Mucosa of rectum (tissue), 2 donors: ENCODE results near the gene LYRM4.

Source experiments
- H3K27ac ChIP-seq, 2 donors: one replicate each; pipeline ENCODE4 v1.7.0; 2013; ENCODE audit warnings: inconsistent platforms in 2 of 2, low read depth in 2 of 2, low read length in 2 of 2
- H3K27me3 ChIP-seq, 2 donors: one replicate each; pipeline ENCODE4 v1.7.0; 2013; ENCODE audit warnings: low read length in 2 of 2; ENCODE audit not compliant: control insufficient read depth in 2 of 2, insufficient read depth in 2 of 2
- H3K36me3 ChIP-seq, 2 donors: one replicate each; pipeline ENCODE4 v1.7.0; 2013; ENCODE audit warnings: low read length in 2 of 2; ENCODE audit not compliant: control insufficient read depth in 2 of 2, insufficient read depth in 2 of 2
- H3K4me1 ChIP-seq, 2 donors: one replicate each; pipeline ENCODE4 v1.7.0; 2013; ENCODE audit warnings: low read length in 2 of 2, mild to moderate bottlenecking in 1 of 2; ENCODE audit not compliant: control insufficient read depth in 2 of 2, insufficient read depth in 2 of 2
- H3K4me3 ChIP-seq, 2 donors: one replicate each; pipeline ENCODE4 v1.7.0; 2013; ENCODE audit warnings: low read length in 2 of 2
- H3K9ac ChIP-seq, 2 donors: one replicate each; pipeline ENCODE4 v1.7.0; 2013; ENCODE audit warnings: low read length in 2 of 2, low read depth in 1 of 2, mild to moderate bottlenecking in 1 of 2
- H3K9me3 ChIP-seq, 2 donors: one replicate each; pipeline ENCODE4 v1.7.0; 2013; ENCODE audit warnings: low read length in 2 of 2; ENCODE audit not compliant: control insufficient read depth in 2 of 2
- donor health status: healthy.
- donor health status: Normal muscosa, but diverticular disease.

Gene LYRM4

GRCh38 chr6:5248302-5249098 lies 12.2 kb downstream of the LYRM4 start:
- Histone ChIP-seq H3K36me3 (peaks cover 0 to 3% of the 10 kb centered on the region in 2 donors), H3K9me3 (no peaks in the 10 kb centered on the region), H3K4me3 (no peak overlapping the region), H3K4me1 (no peaks in the 10 kb centered on the region), H3K27ac (no peak overlapping the region), H3K27me3 (no peaks in the 10 kb centered on the region), H3K9ac (no peak overlapping the region)

DNA sequence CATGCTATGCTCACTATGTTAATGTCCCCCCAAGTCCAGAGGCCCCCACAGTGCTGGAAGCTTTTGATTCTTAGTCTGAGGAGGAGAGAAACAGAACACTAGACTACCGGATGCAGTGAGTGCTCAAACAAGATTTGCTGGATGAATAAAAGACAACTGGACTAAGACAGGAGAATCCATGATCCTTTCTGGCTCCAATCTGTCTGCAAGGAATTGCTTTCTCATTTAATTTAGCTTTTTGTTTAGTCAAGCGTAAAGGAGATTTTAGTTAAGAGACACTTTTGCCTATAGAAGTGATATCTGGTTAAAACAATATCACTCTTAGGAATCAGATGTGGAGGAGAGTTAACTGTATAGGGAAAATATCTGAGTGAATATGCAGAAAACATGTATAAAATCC lies 13.5 kb downstream of the LYRM4 start:
- Histone ChIP-seq H3K9ac (no peak overlapping the region), H3K27ac (no peak overlapping the region), H3K27me3 (no peaks in the 10 kb centered on the region), H3K9me3 (no peaks in the 10 kb centered on the region), H3K4me3 (no peak overlapping the region), H3K36me3 (peaks cover 0 to 3% of the 10 kb centered on the region in 2 donors), H3K4me1 (no peaks in the 10 kb centered on the region)

GRCh38 chr6:5246141-5247097 lies 14.3 kb downstream of the LYRM4 start:
- H3K9ac ChIP-seq: no peak overlapping the region
- H3K27ac ChIP-seq: no peak overlapping the region
- H3K4me1 ChIP-seq: no peaks in the 10 kb centered on the region

DNA sequence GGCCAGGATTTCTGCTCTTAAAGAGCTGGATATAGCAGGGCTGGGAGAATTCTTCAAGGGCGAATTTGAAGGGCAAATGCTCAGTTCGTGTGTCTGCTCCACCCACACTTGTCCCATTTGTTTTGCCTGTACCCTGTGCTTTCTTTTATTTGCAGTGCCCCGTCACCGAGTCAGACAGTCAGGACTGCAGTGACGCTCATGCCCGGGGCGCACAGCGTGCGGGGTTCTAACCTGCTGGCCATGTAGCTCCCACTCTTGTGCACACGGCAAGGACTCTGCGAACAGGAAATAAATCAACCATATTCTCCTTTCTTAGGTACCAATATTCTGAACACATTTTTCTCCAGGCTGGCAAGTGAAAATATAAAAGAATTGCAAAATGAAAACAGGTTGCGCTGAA lies 17.7 kb downstream of the LYRM4 start:
- Histone ChIP-seq H3K9me3 (no peaks in the 10 kb centered on the region), H3K27ac (no peak overlapping the region), H3K4me3 (no peak overlapping the region), H3K27me3 (no peaks in the 10 kb centered on the region), H3K4me1 (no peaks in the 10 kb centered on the region), H3K36me3 (peaks cover 0 to 4% of the 10 kb centered on the region in 2 donors), H3K9ac (no peak overlapping the region)

More at GRCh38 chr6:5246141-5247097, 14.3 kb downstream of the LYRM4 start:
- Histone ChIP-seq H3K9me3 (no peaks in the 10 kb centered on the region), H3K4me3 (no peak overlapping the region), H3K36me3 (peaks cover 0 to under 1% of the 10 kb centered on the region in 2 donors), H3K27me3 (no peaks in the 10 kb centered on the region)

DNA sequence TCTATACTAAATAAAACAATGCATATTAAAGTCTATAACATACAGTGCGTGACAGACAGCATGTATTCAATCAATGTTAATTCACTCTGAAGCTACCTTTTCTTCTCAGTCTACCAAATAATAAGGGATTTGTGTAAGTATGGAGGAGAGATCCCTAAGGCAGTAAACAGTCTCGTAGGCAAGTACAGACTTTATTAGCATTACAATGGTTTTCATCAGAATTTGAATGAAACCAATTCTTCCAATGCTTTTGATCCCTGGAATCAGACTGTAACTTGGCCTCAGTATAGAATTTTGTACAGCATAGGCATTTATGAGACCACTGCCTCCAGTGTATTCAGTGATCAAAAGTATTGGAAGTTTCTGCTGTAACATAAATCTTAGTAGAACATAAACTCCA lies 19.5 kb downstream of the LYRM4 start:
- Histone ChIP-seq H3K27ac (no peak overlapping the region), H3K4me3 (no peak overlapping the region), H3K9ac (no peak overlapping the region), H3K9me3 (no peaks in the 10 kb centered on the region), H3K4me1 (no peaks in the 10 kb centered on the region), H3K36me3 (peaks cover 0 to 7% of the 10 kb centered on the region in 2 donors), H3K27me3 (no peaks in the 10 kb centered on the region)

DNA sequence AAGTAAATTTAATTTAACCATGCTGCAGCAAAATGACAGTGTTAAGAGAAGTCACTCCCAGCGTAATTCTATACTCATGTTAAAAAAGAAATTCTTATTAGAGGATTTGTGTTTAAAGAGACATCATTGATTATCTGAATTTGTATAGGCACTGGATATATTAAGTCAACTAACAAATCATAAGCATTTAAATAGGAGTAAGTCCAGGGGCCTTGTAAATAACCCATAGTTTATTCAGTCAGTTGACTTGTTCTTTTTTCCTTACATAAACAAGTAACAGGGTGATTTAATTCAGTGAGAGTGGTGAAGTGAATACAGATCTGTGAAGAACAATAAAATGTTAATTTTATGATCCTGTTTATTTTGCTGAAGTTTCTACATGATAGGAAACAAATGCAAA lies 22.4 kb downstream of the LYRM4 start:
- H3K27me3 ChIP-seq: no peaks in the 10 kb centered on the region
- no peak overlapping the region for H3K4me3 ChIP-seq
- H3K27ac ChIP-seq: no peak overlapping the region
- H3K4me1 ChIP-seq: no peaks in the 10 kb centered on the region
- no peak overlapping the region for H3K9ac ChIP-seq
- no peaks in the 10 kb centered on the region for H3K9me3 ChIP-seq
- H3K36me3 ChIP-seq: peaks cover 0 to 7% of the 10 kb centered on the region in 2 donors

DNA sequence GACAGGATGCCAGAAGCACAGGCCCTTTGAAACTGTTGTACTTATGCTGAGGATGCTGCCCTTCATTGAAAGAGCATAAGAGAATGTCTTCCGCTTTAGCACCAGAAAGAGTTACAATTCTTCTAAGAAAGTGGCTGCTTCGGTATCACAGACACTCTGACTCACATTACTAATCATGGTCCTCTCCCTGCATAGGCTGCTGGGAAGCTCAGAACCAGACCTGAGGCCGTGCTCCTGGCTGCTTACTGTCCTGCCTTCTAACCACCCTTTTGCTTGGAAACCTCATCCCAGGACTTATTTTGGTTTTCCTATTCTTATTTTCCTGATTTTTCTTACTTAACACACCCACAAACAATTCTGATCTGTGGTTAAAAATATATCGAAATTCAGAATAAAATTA lies 22.9 kb downstream of the LYRM4 start:
- no peaks in the 10 kb centered on the region for H3K9me3 ChIP-seq
- H3K27me3 ChIP-seq: no peaks in the 10 kb centered on the region
- peaks cover 0 to 7% of the 10 kb centered on the region in 2 donors for H3K36me3 ChIP-seq
- no peak overlapping the region for H3K27ac ChIP-seq
- no peak overlapping the region for H3K9ac ChIP-seq
- no peak overlapping the region for H3K4me3 ChIP-seq
- no peaks in the 10 kb centered on the region for H3K4me1 ChIP-seq

- Histone ChIP-seq H3K4me1 (no peaks in the 10 kb centered on the region), H3K27ac (no peak overlapping the region), H3K36me3 (peaks cover 0 to 7% of the 10 kb centered on the region in 2 donors), H3K9ac (no peak overlapping the region), H3K27me3 (no peaks in the 10 kb centered on the region), H3K9me3 (no peaks in the 10 kb centered on the region), H3K4me3 (no peak overlapping the region)
Observed at GRCh38 chr6:5235830-5236229, 24.9 kb downstream of the LYRM4 start.

DNA sequence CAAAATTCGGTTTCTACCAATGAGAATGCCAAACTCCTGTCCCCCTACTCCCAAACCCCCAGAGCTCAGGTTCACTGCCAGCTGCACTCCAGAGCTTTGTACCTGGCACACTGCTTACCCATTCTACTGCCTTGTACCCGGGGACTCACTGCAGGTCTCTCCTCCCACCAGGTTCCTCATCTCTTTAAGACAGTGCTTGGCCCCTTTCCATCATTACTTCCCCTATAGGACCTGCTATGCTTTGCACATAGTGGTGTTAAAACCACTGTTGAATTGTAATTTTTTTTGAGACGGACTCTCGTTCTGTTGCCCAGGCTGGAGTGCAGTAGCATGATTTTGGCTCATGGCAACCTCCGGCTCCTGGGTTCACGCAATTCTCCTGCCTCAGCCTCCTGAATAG lies 25.9 kb downstream of the LYRM4 start:
- H3K4me1 ChIP-seq: no peaks in the 10 kb centered on the region
- H3K9ac ChIP-seq: no peak overlapping the region
- no peaks in the 10 kb centered on the region for H3K9me3 ChIP-seq
- H3K27ac ChIP-seq: no peak overlapping the region
- H3K36me3 ChIP-seq: peaks cover 0 to 7% of the 10 kb centered on the region in 2 donors
- no peak overlapping the region for H3K4me3 ChIP-seq
- H3K27me3 ChIP-seq: no peaks in the 10 kb centered on the region

GRCh38 chr6:5231289-5231688 lies 29.5 kb downstream of the LYRM4 start:
- H3K9me3 ChIP-seq: no peaks in the 10 kb centered on the region
- no peaks in the 10 kb centered on the region for H3K36me3 ChIP-seq
- no peak overlapping the region for H3K27ac ChIP-seq
- H3K4me3 ChIP-seq: no peak overlapping the region
- H3K27me3 ChIP-seq: no peaks in the 10 kb centered on the region
- no peak overlapping the region for H3K9ac ChIP-seq
- no peaks in the 10 kb centered on the region for H3K4me1 ChIP-seq
